Activated CD8-positive, alpha-beta T cell treated with anti-CD3 and anti-CD28 coated beads for 36 hours (primary cell): Measurements from ENCODE around the gene ADAT3. TPM values are rescaled to one million over a fixed set of nuclear protein-coding genes. Genes with fewer than 3 reads are reported as not detected.

Experiments used
- ATAC-seq: fragments of 200-7000 bp; cut with Tn5 transposase; one replicate; pipeline ENCODE4 v1.10.0; 2021; ENCODE audit warnings: mild to moderate bottlenecking, moderate library complexity
- CTCF ChIA-PET: fragments of 350-600 bp; sonication (Branson Sonifier 250); formaldehyde crosslinking; loops from one replicate; lab custom pipeline; 2021; ENCODE audit warnings: antibody characterized with exemption; lab: Charles Lee
- POLR2A ChIA-PET: fragments of 350-600 bp; sonication (Branson Sonifier 250); formaldehyde crosslinking; loops from one replicate; lab custom pipeline; 2021; ENCODE audit warnings: antibody characterized with exemption; lab: Charles Lee
- DNase-seq: peaks from one replicate; pipeline ENCODE4 v3.0.0-alpha.2; 2020
- H3K27ac Mint-ChIP-seq: one replicate; pipeline ENCODE4 v1.8.0; 2021; ENCODE audit warnings: mild to moderate bottlenecking, mixed read lengths
- H3K27me3 Mint-ChIP-seq: one replicate; pipeline ENCODE4 v1.8.0; 2021; ENCODE audit warnings: mixed read lengths
- H3K36me3 Mint-ChIP-seq: one replicate; pipeline ENCODE4 v1.8.0; 2021; ENCODE audit warnings: low read depth, mixed read lengths
- H3K4me1 Mint-ChIP-seq: one replicate; pipeline ENCODE4 v1.8.0; 2021; ENCODE audit warnings: low read depth, mixed read lengths
- H3K4me3 Mint-ChIP-seq: one replicate; pipeline ENCODE4 v1.8.0; 2021; ENCODE audit warnings: mild to moderate bottlenecking, moderate library complexity, mixed read lengths
- H3K9me3 Mint-ChIP-seq: one replicate; pipeline ENCODE4 v1.8.0; 2021; ENCODE audit warnings: mixed read lengths
- CTCF ChIP-seq: fragments of 200-600 bp; IDR thresholded peaks from one replicate; pipeline ENCODE4 v1.8.0; 2022; ENCODE audit warnings: antibody characterized with exemption, mild to moderate bottlenecking
- intact Hi-C: fragments of 100-400 bp; cut with micrococcal nuclease; formaldehyde crosslinking; loops from one replicate; pipeline ENCODE4 v1.10.0; 2022
- total RNA-seq, 2 experiments: library from RNA; stranded (reverse); gene quantifications; one replicate each; pipeline ENCODE4 v1.2.3, GENCODE V29; 2021

ADAT3 gene
- total RNA-seq, 2 experiments from 2014 or later = 5.3 to 6.7 TPM

DNA sequence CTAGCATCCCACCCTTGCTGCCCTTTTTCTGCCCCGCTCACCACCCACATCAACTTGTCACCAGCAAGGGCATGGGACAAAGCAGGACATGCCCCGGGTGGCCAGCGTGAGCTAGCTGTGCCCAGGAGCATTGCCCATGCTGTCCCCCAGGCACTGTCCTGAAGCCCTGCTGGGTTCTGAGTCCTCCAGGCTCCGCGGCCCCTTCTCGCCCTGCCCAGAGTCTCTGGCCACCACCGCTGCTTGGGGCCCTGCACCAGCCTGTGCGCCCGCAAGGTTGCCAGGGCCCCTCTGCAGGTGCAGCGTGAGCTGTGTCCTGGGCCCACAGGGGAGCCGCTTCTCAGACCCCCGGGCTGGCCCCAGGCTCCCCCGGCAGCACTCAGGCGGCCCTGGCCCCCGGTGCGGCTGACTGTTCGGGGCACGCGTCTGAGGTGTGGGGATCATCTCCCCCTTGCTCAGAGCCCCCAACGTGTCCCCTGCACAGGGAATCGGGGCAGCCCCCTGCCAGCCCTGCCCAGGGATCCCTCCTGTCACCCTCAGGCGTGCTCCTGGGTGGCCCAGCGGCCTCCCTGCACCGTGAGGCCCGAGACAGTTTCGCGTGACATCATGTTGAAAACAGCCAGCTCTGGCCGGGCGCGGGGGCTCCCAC, 39.8 kb downstream of the ADAT3 start:
- Mint-ChIP-seq H3K36me3 (peaks cover 5% of the 10 kb centered on the region), H3K27me3 (no peaks in the 10 kb centered on the region), H3K27ac (no peak overlapping the region), H3K9me3 (no peaks in the 10 kb centered on the region), H3K4me3 (no peak overlapping the region), H3K4me1 (peaks cover 37% of the 10 kb centered on the region)
- intact Hi-C loops = no loop called here
- ChIA-PET CTCF (interaction anchor here (0.8 to 2.1 kb wide), 7 partner anchors 15 to 75 kb away, joined by 3 to 5 read pairs (median 4); no protein-coding TSS in a partner anchor), POLR2A (interaction anchor here (0.6 to 1.1 kb wide), 2 partner anchors 48 to 295 kb away, joined by 3 read pairs; no protein-coding TSS in a partner anchor)
- TF ChIP-seq CTCF = no peak
- no peak for ATAC-seq
- DNase-seq = no peak

- CTCF ChIA-PET = interaction anchor here (0.8 to 2.1 kb wide), 8 partner anchors 16 to 74 kb away, joined by 3 to 5 read pairs (median 4); no protein-coding TSS in a partner anchor
- Mint-ChIP-seq H3K4me3 (no peak overlapping the region), H3K36me3 (peaks cover 5% of the 10 kb centered on the region), H3K9me3 (no peaks in the 10 kb centered on the region), H3K27me3 (no peaks in the 10 kb centered on the region), H3K27ac (no peak overlapping the region), H3K4me1 (peaks cover 33% of the 10 kb centered on the region)
- POLR2A ChIA-PET = interaction anchor here (0.6 kb wide), 1 partner anchor 16 kb away, joined by 3 read pairs; no protein-coding TSS in a partner anchor
- DNase-seq (peak; percentile 42), ATAC-seq (no peak)
- TF ChIP-seq CTCF = peak; percentile 88
- intact Hi-C loops = no loop called here
Measured at GRCh38 chr19:1945899-1946298, 40.7 kb downstream of the ADAT3 start.

DNA sequence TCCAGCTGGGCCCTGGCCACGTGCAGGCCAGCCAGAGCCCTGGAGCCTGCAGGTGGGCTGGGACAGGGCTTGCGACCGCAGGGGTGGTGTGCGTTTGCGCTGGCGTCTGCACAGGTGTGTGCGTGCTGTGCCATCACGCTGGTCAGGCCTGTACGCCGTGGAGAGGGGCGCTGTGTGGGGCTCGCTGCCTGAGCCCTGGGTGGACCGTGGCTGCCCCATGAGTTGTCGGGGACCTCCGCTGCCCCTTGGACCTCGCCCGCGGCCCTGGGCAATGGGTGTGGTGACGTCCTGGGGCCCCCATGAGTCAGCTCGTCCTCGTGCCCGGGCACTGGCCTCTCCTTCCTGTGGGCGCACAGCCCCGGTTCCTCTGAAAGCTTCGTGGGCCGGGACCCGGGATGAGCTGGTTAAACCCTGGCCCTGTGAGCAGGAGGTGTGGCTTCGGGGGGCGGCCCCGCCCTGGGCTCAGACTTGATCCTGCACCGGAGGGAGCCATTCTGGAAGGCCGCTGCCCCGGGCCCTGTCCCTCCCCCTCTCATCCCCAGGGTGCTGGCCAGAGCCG, 42.5 kb downstream of the ADAT3 start:
- ATAC-seq (no peak), DNase-seq (no peak)
- Mint-ChIP-seq H3K9me3 (no peaks in the 10 kb centered on the region), H3K27ac (no peak overlapping the region), H3K36me3 (peaks cover 7% of the 10 kb centered on the region), H3K27me3 (no peaks in the 10 kb centered on the region), H3K4me1 (peaks cover 32% of the 10 kb centered on the region), H3K4me3 (no peak overlapping the region)
- ChIA-PET CTCF (interaction anchor here (0.6 kb wide), 1 partner anchor 354 kb away, joined by 3 read pairs; no protein-coding TSS in a partner anchor), POLR2A (no interaction called here)
- intact Hi-C loops = no loop called here
- no peak for TF ChIP-seq CTCF

- ATAC-seq = no peak
- no peaks in the 10 kb centered on the region for H3K9me3 Mint-ChIP-seq
- H3K27ac Mint-ChIP-seq = no peak overlapping the region
- peaks cover 16% of the 10 kb centered on the region for H3K4me1 Mint-ChIP-seq
- intact Hi-C loops = no loop called here
- H3K4me3 Mint-ChIP-seq = no peak overlapping the region
- no peak for TF ChIP-seq CTCF
- ChIA-PET POLR2A (no interaction called here), CTCF (no interaction called here)
- H3K36me3 Mint-ChIP-seq = peaks cover 6% of the 10 kb centered on the region
- DNase-seq = no peak
- no peaks in the 10 kb centered on the region for H3K27me3 Mint-ChIP-seq
Measured at GRCh38 chr19:1949304-1950101, 44.3 kb downstream of the ADAT3 start.
